Stimulated activated CD4-positive, alpha-beta T cell treated with anti-CD3 and anti-CD28 coated beads, TNF-alpha, amount 100 ng/mL, for 1 hour (primary cell): Measurements from ENCODE around the gene FABP3.
A peak's percentile ranks its signal among the peaks of the same experiment; 100 is the strongest.

Experiments
- DNase-seq, 3 donors: peaks; one replicate each; pipeline ENCODE4 v3.0.0-alpha.2; 2020; ENCODE audit warnings: low read depth in 3 of 3, low spot score in 1 of 3

FABP3 gene

GRCh38 chr1:31373056-31373896 is at the start of gene FABP3:
FABP3 (minus strand) TSS chr1:31373076; CDS start chr1:31373014, 62 bp downstream.
- no peak for DNase-seq

- DNase-seq: no peak
Measured at GRCh38 chr1:31421371-31422040, 48.6 kb upstream of the FABP3 start.

GRCh38 chr1:31420716-31421115 is 47.8 kb upstream of the FABP3 start:
- DNase-seq: no peak

GRCh38 chr1:31418626-31419323 is 45.9 kb upstream of the FABP3 start:
- no peak for DNase-seq

- DNase-seq: no peak
Measured at GRCh38 chr1:31417148-31417547, 44.3 kb upstream of the FABP3 start.

GRCh38 chr1:31416101-31416736 is 43.3 kb upstream of the FABP3 start:
- DNase-seq: no peak

GRCh38 chr1:31415658-31416057 is 42.8 kb upstream of the FABP3 start:
- no peak for DNase-seq

- DNase-seq: no peak
Measured at GRCh38 chr1:31414980-31415370, 42.1 kb upstream of the FABP3 start.

- DNase-seq: peak in 1 of 3 donors; percentile 4
Measured at GRCh38 chr1:31413405-31414001, 40.6 kb upstream of the FABP3 start.

- peak in 1 of 3 donors; percentile 7 for DNase-seq
Measured at GRCh38 chr1:31412732-31413404, 40.0 kb upstream of the FABP3 start, which contains the start of gene SERINC2. SERINC2 (plus strand) TSS chr1:31413213; CDS start chr1:31413266, 53 bp downstream.

GRCh38 chr1:31412205-31412604 is 39.3 kb upstream of the FABP3 start:
- no peak for DNase-seq

- no peak for DNase-seq
Measured at GRCh38 chr1:31410871-31411270, 38.0 kb upstream of the FABP3 start.

- DNase-seq: no peak
Measured at GRCh38 chr1:31409946-31410858, 37.3 kb upstream of the FABP3 start.

- DNase-seq: no peak
Measured at GRCh38 chr1:31408788-31409318, 36.0 kb upstream of the FABP3 start.

GRCh38 chr1:31407029-31407626 is 34.3 kb upstream of the FABP3 start:
- DNase-seq: no peak

- DNase-seq: no peak
Measured at GRCh38 chr1:31405578-31406245, 32.8 kb upstream of the FABP3 start.

GRCh38 chr1:31401241-31401640 is 28.4 kb upstream of the FABP3 start:
- no peak for DNase-seq

- no peak for DNase-seq
Measured at GRCh38 chr1:31400393-31400792, 27.5 kb upstream of the FABP3 start.
